Muscle of back (tissue), 11 donors: Measurements from ENCODE around the gene KPNA1. TPM values are rescaled to one million over a fixed set of nuclear protein-coding genes. Genes with fewer than 3 reads are reported as not detected.

Source experiments
- DNase-seq, 3 donors: peaks; one replicate each; pipeline versions ENCODE4 v3.0.0 to v3.0.0-alpha.2; 2013
- polyA plus RNA-seq, 10 donors: library from polyadenylated mRNA; unstranded; fragments of 120-200 nt; gene quantifications; one replicate each; pipeline ENCODE4 v1.2.1, GENCODE V29; 2013; ENCODE audit not compliant: insufficient read length in 10 of 10

The KPNA1 gene
- polyA plus RNA-seq, 10 donors = 33.9 to 60.5 (median 41.8) TPM

- peak in 2 of 3 donors; percentile 9 to 17 for DNase-seq
Observed at GRCh38 chr3:122416966-122417365, 97.8 kb downstream of the KPNA1 start.

DNA sequence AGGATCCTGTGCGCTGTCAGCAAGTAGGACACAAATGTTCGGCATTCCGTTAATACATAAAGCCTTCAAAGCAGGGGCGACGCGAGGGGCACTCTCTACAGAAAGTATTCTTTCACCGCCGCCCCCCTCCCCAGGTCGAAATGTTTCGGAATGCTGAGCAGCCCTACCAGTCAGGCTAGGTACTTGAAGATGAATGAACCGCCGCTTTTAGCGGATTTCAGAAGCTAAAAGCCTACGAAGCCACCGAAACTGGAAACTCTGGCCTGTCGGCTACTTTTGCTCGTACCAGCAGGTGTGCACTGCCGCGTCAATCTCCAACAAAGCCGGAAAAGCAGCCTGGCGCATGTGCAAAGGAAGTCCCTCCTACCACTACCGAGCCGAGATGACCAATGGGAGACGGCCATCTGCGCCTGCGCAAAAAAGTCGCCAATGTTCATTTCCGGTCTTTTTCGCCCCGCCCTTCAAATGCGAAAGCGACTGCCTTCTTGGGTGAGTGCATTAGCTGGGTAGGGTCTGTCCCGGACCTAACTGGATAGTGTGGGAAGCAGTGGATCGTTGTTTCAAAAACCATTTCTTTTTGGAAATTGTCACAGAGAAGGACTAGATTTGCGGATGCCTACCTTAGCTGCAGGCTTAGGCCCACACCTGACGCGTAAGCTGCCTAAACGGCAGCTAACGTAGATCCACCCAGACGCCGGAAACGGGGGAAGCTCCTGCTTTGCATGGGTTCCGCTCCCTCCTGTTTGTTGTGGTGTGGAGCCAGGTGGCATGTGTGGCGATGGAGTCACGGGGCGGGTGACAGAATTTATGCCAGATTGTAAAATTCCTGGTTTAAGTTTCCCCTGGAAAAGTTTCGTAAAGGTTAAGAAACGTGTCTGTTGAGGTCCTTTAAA is 98.7 kb downstream of the KPNA1 start, which contains the start of gene WDR5B:
Gene WDR5B (minus strand): TSS at position 301 of the 893 bp plus-strand sequence. CDS start 534 bp downstream, outside the sequence.
- peak; percentile 99 for DNase-seq

DNA sequence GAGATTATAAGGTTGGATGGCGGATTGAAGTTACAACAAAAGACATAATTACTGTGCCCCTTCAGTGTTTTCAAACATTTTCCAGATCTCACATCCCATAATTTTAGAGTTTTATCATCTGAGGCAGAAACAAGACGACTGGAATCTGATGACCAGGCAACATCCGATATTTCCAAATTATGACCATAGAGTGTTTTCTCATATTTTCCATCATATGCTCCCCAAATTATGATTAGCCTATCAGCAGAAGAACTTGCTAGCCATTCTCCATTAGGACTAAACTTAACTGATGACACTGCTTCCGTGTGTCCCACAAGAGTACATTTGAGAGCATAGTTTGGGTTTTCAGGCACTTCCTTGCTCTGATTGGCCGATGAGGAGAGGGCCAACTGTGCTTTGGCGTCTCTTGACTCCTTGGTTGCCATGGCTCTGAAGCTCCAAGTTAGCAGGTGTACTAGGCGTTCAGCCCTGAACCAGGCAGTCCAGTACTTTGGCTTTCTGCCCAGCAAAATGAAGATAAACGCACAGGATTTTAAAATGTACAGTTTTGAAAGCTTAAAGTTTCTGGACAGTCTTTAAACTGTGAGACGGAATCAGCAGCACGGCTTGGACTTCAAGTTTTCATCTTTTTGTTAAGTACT is 99.5 kb downstream of the KPNA1 start:
- peak; percentile 33 to 66 (median 47) for DNase-seq

DNA sequence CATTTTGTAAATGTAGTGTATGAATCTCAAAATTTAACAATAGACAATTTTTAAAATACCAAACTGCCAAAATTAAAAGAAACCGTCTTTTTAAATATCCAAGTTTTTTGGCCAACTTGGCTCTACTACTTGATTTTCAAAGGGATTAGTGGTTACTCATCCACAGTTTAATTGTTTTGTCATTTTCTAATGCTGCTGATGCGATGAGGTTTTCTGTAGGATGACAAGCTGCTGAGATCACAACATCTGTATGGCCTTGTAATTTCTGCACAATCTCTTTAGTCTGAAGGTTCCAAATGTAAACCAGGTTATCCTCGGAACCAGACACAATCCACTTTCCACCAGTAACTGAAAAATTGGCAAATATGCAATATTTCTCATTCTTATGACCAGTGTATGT is 100.3 kb downstream of the KPNA1 start:
- DNase-seq = no peak

GRCh38 chr3:122410639-122411038 is 104.1 kb downstream of the KPNA1 start:
- no peak for DNase-seq

GRCh38 chr3:122410111-122410510 is 104.6 kb downstream of the KPNA1 start:
- no peak for DNase-seq

DNA sequence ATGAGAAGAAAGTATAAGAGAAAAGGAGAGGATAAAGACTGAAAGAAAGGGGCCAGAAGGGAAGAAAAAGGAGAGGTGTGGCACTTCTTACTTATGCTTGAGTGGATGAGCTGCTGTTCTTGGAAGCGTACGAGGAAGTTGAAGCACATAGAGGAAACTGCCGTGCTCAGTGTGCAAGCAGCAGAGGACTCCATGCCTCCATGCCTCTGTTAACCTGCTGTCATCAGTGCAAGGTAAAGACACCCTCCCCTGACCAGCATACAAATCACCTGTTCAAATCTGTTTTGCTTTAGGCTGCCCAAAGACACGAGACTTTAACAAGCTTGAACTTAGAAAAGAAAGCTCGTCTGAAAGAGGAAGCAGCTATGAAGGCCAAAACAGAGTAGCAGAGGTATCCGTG is 105.3 kb downstream of the KPNA1 start:
- DNase-seq = no peak

GRCh38 chr3:122407946-122408345 is 106.8 kb downstream of the KPNA1 start:
- DNase-seq = no peak

- no peak for DNase-seq
Observed at GRCh38 chr3:122406198-122406597, 108.5 kb downstream of the KPNA1 start.

DNA sequence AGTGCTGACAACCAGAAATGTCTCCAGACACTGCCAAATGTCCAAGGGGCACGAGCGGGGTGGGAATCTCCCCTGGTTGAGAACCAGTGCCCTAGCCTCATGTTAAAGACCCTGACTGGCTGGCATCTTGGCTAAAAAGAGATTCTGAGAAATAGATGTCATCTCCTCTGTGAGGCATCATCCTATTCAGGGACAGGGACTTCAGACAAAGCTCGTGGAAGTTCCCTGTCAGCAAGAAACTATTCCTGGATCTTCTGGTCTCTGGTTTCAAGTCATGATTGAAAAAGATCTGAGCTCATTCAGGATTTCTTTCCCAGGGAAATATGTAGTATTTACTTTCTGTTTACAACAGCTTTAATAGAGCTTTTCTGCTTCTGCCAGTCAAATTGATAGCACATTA is 109.7 kb downstream of the KPNA1 start:
- DNase-seq = no peak

- peak in 1 of 3 donors; percentile 10 for DNase-seq
Observed at GRCh38 chr3:122403489-122403888, 111.2 kb downstream of the KPNA1 start.

GRCh38 chr3:122398920-122399319 is 115.8 kb downstream of the KPNA1 start:
- DNase-seq = no peak

- no peak for DNase-seq
Observed at GRCh38 chr3:122397201-122397600, 117.5 kb downstream of the KPNA1 start.

DNA sequence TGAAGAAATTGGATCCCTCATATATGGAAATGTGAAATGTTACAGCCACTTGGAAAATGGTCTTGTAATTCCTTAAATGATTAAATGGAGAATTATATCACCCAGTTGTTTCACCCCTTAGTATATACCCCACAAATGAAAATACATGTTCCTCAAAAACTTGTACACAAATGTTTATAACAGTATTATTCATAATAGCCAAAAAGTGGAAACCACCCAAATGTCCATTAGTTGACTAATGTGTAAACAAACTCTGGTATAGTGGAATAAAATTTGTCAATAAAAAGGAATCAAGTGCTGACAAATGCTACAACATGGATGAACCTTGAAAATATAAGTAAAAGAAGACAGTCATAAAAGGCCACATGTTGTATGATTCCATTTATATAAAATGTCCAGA is 118.2 kb downstream of the KPNA1 start:
- no peak for DNase-seq

DNA sequence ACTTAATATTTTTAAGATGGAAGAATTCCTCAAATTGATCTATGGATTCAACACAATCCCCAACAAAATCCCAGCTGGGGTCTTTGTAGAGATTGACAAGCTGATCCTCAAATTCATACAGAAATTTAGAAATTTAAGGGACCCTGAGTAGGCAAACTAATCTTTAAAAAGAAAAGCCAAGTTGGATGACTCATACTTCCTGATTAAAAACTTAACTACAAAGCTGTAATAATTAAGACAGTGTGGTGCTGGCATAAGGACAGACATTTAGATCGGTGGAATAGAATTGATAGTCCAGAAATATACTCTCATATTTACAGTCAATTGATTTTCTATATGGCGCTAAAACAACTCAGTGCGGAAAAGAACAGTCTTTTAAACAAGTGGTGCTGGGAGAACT is 119.2 kb downstream of the KPNA1 start:
- DNase-seq = no peak

DNA sequence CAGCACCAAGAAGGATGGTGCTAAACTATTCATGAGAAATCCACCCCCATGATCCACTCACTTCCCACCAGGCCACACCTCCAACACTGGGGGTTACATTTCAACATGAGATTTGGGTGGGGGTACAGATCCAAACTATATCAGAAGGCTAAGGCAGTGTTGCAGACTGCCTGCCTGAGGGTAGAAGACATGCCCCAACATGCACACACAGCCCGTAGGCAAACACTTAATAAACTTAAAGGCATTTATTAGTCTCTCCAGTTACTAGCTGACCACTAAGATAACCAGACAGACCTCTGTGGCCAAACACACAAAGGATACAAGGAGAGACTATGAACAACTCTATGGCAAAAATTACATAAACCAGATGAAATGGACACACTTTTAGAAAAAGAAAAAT is 120.6 kb downstream of the KPNA1 start:
- DNase-seq = no peak

DNA sequence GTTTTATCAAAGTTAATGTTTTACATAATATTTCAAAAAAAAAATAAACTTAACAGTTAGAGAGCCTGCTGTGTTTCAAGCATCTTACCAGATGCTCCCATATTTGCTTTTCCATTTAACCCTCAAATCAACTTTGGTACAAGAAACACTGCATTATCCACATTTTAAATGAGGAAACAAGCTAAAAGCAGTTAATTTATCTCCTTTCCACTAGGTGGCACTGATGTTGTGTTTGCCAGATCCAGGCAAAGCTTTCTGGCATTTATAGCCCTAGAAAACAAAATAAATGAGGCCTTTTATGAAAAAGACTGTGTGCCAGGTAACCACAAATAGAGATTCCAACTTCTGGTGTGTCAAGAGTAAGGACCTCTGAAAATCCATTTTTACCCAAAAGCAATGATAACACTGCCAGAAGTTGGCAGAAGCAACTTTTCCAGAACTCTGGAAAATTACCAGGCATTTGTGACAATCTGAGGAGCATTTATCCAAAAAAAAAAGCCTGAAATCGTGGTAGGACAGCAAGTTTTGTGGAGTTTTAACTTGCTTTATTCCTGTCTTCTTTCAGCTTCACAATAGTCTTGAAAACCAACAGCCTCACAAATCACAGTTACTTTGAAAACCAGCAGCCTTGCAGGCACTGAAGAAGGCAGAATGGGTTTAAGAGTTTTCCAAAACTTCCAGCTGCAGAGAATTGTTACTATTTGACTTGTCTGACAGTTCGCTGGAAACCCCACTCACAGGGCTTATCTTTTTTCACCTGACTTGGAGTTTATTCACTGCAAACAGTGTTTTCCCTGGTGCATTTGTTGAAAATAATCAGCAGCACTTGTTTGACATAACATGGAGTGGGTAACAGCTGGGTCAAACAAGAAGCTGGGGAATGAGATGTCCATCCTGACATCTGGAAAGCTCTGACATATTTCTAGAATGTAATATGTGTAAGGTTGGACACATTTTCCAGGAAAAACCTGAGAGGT is 121.6 kb downstream of the KPNA1 start:
- DNase-seq = peak; percentile 27 to 49 (median 30)

GRCh38 chr3:122391681-122392446 is 122.9 kb downstream of the KPNA1 start:
- no peak for DNase-seq

DNA sequence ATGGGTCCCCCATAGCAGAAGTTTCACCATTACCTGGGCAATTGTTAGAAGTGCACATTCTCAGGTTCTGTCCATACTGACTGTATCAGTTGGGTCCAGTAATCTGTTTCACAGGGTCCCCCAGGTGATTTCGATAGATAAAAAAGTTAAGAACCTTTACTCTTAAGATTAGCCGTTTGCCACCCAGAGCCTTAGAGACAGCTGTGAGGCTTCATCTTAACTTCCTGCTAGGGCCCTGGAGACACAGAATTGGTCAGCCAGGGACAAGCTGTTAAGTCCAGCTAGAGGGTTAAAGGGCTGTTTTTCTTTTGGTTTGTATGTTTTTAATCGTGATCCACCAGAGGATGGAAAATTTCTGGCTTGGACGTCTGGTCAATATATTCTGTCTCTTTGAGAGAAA is 124.1 kb downstream of the KPNA1 start:
- DNase-seq = no peak

GRCh38 chr3:122389892-122390291 is 124.8 kb downstream of the KPNA1 start:
- DNase-seq = no peak

DNA sequence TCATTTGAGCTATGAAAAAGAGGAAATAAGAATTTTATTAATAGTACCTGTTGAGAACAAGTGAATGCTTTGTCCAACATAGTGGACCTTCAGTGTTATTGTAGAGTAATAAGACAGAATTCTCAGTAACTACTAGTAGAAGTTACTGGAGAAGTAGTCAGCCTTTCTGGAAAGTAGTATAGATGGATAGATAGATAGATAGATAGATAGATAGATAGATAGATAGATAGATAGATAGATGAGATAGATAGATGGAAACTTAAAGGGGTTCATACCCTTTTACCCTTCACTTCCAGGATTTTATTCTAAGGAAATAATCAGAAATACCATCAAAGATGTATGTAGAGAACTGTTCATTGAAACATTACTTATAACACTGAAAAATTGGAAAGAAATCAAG is 125.5 kb downstream of the KPNA1 start:
- no peak for DNase-seq
